OCI-M2 (cell line): ENCODE results near the gene SLC15A3.

Experiments
- DNase-seq: peaks from one replicate; lab custom pipeline; 2025; ENCODE audit not compliant: unreplicated experiment; lab: John Stamatoyannopoulos, UW

Gene SLC15A3

GRCh38 chr11:60930394-60930793 lies 21.6 kb downstream of the SLC15A3 start:
- no peak for DNase-seq

DNA sequence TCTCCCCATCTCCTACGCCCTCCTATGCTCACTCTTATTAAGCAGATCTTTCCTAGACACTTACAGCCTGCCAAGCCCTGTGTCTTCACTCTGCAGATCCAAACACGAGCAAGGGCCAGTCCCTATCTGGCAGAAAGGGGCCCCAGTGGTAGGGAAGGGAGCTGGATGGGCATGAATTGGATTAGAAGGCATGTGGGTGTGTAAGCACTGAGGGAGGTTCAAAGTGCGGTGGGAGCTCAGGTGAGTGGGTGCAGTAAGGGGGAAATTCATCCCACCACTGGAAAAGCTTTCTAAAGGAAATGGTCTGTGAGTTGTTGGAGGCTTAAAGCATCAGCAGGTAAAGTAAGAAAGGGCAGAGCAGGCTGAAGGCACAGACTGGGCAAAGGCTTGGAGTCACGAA lies 22.2 kb downstream of the SLC15A3 start:
- DNase-seq, result no peak

GRCh38 chr11:60928563-60929001 lies 23.4 kb downstream of the SLC15A3 start:
- no peak for DNase-seq

DNA sequence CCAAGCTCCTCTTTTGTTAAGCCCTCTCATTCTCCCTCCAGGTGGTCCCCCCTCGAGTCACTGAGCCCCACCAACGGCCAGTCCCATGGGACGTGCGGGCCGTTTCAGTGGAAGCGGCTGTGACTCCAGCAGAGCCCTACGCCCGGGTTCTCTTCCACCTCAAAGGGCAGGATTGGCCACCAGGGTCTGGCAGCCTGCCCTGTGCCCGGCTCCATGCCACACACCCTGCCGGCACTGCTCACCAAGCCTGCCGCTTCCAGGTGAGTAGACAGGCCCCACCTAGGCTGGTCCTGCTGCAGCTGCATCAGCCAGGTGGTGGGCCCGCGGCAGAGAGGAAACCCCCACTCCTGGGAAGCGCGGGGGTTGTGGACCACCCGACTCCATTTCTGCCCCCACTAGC lies 24.4 kb downstream of the SLC15A3 start:
- no peak for DNase-seq

DNA sequence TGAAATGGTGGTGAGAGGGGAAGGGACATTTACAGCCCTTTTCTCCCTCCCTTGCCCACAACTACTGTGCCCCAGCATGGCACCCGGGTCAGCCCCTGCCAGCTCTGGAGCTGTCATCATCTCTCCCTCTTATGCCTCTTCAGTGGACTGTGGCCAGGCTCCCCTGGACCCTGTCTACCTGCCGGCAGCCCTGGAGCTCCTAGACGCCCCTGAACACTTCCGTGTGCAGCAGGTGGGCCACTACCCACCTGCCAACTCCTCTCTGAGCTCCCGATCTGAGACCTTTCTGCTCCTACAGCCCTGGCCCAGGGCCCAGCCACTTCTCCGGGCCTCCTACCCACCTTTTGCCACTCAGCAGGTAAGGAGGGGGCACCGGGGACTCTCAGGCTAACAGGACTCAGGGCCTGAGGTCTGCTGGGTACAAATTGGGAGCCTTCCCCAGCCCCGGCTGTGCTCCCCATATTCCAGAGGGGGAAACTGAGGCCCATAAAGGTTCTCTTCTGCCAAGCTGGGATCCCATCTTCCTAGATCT lies 24.8 kb downstream of the SLC15A3 start:
- no peak for DNase-seq

GRCh38 chr11:60926500-60926899 lies 25.5 kb downstream of the SLC15A3 start:
- DNase-seq, result no peak

- DNase-seq, result no peak
Observed at GRCh38 chr11:60925868-60926267, 26.1 kb downstream of the SLC15A3 start.

DNA sequence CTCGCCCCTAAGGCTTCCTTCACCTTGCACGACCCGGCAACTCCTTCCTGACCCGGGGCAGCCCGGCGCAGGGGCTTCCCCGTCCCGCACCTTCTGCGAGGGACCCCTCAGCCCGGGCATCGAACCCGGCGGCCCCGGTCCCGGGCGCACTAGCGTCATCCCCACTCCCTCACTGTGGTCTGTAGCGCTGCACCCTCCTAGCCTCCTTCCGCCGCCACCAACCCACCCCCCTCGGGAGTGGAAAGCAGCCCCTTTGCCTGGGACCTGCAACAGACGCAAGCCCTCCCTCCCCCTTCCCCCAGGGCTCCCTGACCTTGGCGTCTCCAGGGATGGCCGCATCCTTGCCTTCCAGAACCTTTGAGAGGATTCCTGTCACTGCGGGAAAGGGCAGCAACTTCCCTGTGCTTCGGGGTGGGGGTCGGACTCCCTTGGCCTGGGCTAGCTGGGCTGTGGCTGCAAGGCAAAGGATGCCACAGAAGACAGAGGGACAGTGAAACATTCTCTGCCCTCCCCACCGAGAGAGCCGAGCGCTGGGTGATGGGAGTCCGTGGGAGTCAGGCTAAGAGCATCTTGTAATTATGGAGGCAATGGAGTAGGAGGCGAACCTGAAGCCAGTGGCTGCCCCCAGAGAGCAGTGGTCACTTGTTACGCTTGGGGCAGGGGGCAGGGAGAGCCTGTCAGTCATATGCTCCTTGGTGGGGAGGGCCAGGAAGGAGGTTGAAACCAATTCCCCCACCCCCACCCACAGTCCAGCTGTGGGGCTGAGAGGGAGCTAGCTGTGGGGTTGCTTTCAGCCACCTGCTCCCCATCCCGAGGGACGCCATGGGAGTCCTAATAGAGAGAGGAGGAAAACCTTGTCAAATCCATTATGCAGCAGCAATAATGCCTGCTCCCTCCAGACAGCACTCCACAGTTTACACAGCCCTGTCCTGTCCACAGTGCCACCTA lies 26.8 kb downstream of the SLC15A3 start:
- DNase-seq, result no peak

DNA sequence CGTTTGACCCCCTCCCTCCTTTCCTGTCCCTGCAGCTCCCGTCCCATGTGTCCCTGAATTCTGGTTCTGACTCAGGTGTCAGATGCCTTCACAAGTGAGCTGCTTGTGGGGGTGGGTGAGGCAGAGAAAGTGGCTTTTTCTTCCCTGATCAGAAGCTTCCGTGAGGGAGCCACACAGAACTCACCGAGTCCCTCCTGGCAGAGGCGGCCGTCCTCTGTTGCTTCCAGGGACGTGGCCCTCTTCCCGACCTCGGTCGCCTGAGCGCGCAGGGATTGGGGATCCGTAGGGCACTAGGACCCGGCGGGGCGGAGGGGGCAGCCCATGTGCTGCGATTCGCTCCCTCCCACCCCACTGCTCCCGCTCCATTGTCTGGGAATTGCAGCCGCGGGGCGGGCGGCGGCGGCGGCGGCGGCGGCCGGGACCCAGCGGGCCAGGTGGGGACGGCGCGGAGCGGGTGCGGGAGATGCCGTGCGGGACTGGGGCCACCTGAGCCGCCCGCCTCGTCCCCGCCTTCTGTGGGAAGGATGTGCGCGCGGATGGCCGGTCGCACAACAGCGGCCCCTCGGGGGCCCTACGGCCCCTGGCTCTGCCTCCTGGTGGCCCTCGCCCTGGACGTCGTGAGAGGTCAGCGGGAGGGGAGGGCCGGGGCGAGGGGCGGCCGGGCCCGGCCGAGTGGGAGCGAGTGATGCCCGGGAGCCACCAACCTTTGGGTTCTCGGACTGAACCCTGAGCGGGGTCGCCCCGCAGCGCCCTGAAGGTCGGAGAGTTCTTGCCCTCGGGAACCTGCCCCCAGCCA lies 27.7 kb downstream of the SLC15A3 start, which contains the start of gene TMEM132A:
TSS of gene TMEM132A (plus strand) at position 351 of the 796 bp plus-strand sequence. CDS start at position 525, 174 bp downstream.
- DNase-seq, result no peak

GRCh38 chr11:60923800-60924109 lies 28.2 kb downstream of the SLC15A3 start:
- no peak for DNase-seq

GRCh38 chr11:60923326-60923725 lies 28.6 kb downstream of the SLC15A3 start:
- no peak for DNase-seq

DNA sequence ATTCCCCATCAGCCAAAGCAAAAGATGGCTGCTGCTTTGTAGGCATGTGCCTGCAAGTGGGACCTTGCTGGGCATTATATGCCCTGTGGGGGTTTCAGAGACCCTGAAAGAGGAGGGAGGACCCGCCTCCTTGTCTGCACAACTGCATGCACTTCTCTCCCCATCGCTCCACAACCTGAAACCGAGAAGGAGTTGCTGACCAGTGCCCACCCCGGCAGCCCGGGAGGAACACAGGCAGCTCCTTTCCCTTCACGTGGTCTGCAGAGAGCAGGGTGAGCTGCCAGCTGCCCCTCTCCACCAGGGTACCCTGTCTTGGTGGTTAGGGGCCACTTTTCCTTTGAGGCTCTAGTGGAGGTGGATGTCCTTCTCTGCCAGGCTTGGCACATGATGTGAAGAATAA lies 29.1 kb downstream of the SLC15A3 start:
- DNase-seq, result no peak

DNA sequence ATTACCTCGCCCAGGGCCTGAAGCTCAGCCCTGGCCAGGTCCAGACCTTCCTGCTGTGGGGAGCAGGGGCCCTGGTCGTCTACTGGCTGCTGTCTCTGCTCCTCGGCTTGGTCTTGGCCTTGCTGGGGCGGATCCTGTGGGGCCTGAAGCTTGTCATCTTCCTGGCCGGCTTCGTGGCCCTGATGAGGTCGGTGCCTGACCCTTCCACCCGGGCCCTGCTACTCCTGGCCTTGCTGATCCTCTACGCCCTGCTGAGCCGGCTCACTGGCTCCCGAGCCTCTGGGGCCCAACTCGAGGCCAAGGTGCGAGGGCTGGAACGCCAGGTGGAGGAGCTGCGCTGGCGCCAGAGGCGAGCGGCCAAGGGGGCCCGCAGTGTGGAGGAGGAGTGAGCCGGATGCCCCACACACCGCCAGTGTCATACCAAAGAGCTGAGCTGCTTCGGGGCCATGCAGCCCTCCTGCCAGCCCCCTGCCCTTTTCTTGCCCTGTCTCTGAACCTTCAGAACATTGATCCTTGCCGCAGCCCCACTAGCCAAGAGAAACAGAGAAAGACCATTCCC lies 30.1 kb downstream of the SLC15A3 start:
- DNase-seq, result no peak

- DNase-seq, result no peak
Observed at GRCh38 chr11:60921259-60921658, 30.7 kb downstream of the SLC15A3 start.

- no peak for DNase-seq
Observed at GRCh38 chr11:60919956-60920355, 32.0 kb downstream of the SLC15A3 start.

DNA sequence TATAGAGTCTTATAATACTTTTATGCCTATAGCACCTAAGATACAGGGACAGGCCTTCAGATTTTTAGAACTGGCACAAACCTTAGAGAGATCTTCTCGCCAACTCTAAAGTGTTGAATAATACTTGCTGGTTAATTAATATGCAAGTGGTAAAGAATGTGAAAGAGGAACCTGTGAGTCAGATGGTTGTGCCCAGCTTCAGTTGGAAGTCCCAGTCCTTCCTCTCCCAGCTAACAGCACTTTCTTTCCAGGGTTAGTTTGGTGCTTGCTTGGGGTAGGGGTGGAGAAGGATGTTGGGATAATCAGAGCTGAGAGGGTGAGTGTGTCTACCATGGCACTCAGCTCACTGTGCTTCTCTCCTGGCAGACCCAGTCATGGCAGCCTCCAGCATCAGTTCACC lies 32.7 kb downstream of the SLC15A3 start:
- DNase-seq, result no peak

GRCh38 chr11:60918939-60919265 lies 33.1 kb downstream of the SLC15A3 start:
- no peak for DNase-seq

DNA sequence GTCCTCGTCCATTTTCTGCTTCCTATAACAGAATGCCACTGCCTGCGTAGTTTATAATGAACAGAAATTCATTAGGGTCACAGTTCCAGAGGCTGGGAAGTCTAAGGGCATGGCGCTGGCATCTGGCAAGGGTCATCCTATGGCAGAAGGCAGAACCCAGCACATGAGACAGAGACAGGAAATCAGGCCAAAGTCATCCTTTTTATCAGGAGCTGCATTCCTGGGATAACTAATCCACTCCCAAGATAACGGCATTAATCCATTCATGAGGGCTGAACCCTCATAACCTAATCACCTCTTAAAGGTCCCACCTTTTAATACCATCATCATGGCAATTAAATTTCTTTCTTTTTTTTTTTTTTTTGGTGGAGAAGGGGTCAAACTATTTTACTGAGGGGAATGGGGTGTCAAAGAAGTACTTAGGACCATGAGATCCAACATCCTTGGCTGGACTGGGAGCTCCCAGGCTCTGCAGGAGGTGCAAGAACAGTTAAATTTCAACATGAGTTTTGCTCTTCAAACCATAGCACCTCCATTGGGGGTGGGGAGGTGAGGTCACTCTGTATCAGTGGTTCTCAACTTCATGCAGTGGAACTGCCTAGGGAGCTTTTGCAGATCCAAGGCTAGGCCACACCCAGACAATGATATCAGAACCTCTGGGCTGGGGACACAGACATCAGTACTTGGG lies 33.6 kb downstream of the SLC15A3 start:
- no peak for DNase-seq

- DNase-seq, result no peak
Observed at GRCh38 chr11:60917267-60917666, 34.7 kb downstream of the SLC15A3 start.

- DNase-seq, result no peak
Observed at GRCh38 chr11:60916669-60917206, 35.2 kb downstream of the SLC15A3 start.
